GM23338 (cell line): ENCODE results near the gene LRRC63. TPM values are rescaled to one million over a fixed set of nuclear protein-coding genes. Genes with fewer than 3 reads are reported as not detected.

Source experiments
- ATAC-seq: fragments of 200-7000 bp; cut with Tn5 transposase; 3 replicates; pipeline ENCODE4 v1.9.1; 2020
- DNase-seq: peaks from one replicate; pipeline ENCODE4 v3.0.0-alpha.2; 2015; ENCODE audit warnings: low spot score
- H2AFZ ChIP-seq: fragments of 200-600 bp; sonication (generic); 2 replicates; pipeline ENCODE4 v1.8.0; 2016; ENCODE audit warnings: antibody characterized with exemption, mild to moderate bottlenecking, moderate library complexity
- H3F3A ChIP-seq: fragments of 200-600 bp; sonication (generic); replicated peaks from 2 replicates; pipeline ENCODE4 v1.8.0; 2017; ENCODE audit warnings: antibody characterized with exemption, mixed run types, low read depth
- H3K27ac ChIP-seq: fragments of 200-600 bp; sonication (generic); 2 replicates; pipeline ENCODE4 v1.6.1; 2016; ENCODE audit warnings: low read depth
- H3K27me3 ChIP-seq: fragments of 200-600 bp; sonication (generic); 2 replicates; pipeline ENCODE4 v1.8.0; 2016; ENCODE audit warnings: mild to moderate bottlenecking, mixed run types, moderate library complexity; ENCODE audit not compliant: insufficient read depth
- H3K36me3 ChIP-seq: fragments of 200-600 bp; sonication (generic); 2 replicates; pipeline ENCODE4 v1.8.0; 2016; ENCODE audit warnings: mild to moderate bottlenecking; ENCODE audit not compliant: insufficient read depth
- H3K4me1 ChIP-seq: fragments of 200-600 bp; sonication (generic); 2 replicates; pipeline ENCODE4 v1.8.0; 2016; ENCODE audit warnings: mild to moderate bottlenecking, moderate library complexity; ENCODE audit not compliant: insufficient read depth
- H3K4me2 ChIP-seq: fragments of 200-600 bp; sonication (generic); 2 replicates; pipeline ENCODE4 v1.7.1; 2017; ENCODE audit warnings: mixed run types
- H3K4me3 ChIP-seq: fragments of 200-600 bp; sonication (generic); 2 replicates; pipeline ENCODE4 v1.6.1; 2016; ENCODE audit warnings: mixed run types
- H3K79me2 ChIP-seq: fragments of 200-600 bp; sonication (generic); replicated peaks from 2 replicates; pipeline ENCODE4 v1.8.0; 2017; ENCODE audit warnings: mild to moderate bottlenecking; ENCODE audit not compliant: insufficient read depth
- H3K9me2 ChIP-seq: fragments of 200-600 bp; sonication (generic); 2 replicates; pipeline ENCODE4 v1.8.0; 2017; ENCODE audit not compliant: insufficient read depth
- H4K20me1 ChIP-seq: fragments of 200-600 bp; sonication (generic); replicated peaks from 2 replicates; pipeline ENCODE4 v1.8.0; 2017; ENCODE audit warnings: mild to moderate bottlenecking; ENCODE audit not compliant: insufficient read depth
- H3K27ac Mint-ChIP-seq: 2 replicates; pipeline ENCODE4 v1.8.0; 2020; ENCODE audit warnings: inconsistent platforms, mild to moderate bottlenecking, moderate library complexity, mixed read lengths
- H3K27me3 Mint-ChIP-seq: 3 replicates; pipeline ENCODE4 v1.8.0; 2022; ENCODE audit warnings: low read depth, mild to moderate bottlenecking, moderate library complexity, mixed read lengths, inconsistent platforms; ENCODE audit not compliant: insufficient read depth, poor library complexity
- H3K36me3 Mint-ChIP-seq: 3 replicates; pipeline ENCODE4 v1.8.0; 2021; ENCODE audit warnings: low read depth, mild to moderate bottlenecking, inconsistent platforms, moderate library complexity, mixed read lengths
- H3K4me1 Mint-ChIP-seq: 3 replicates; pipeline ENCODE4 v1.8.0; 2020; ENCODE audit warnings: mild to moderate bottlenecking, inconsistent platforms, mixed read lengths
- H3K4me3 Mint-ChIP-seq: 3 replicates; pipeline ENCODE4 v1.8.0; 2021; ENCODE audit warnings: moderate library complexity, mild to moderate bottlenecking, inconsistent platforms, mixed read lengths
- H3K9me3 Mint-ChIP-seq: 3 replicates; pipeline ENCODE4 v1.8.0; 2020; ENCODE audit warnings: moderate library complexity, mild to moderate bottlenecking, inconsistent platforms, mixed read lengths
- CREB1 ChIP-seq: fragments of 250-450 bp; sonication (Bioruptor Pico); IDR thresholded peaks from 2 replicates; pipeline ENCODE4 v1.5.0; 2020; ENCODE audit warnings: low read depth, mild to moderate bottlenecking, moderate library complexity
- JUNB ChIP-seq: IDR thresholded peaks from one replicate; pipeline ENCODE4 v1.6.1; 2016; ENCODE audit warnings: antibody characterized with exemption; ENCODE audit not compliant: unreplicated experiment
- POLR2AphosphoS5 ChIP-seq: IDR thresholded peaks from 2 replicates; pipeline ENCODE4 v1.6.1; 2016; ENCODE audit warnings: antibody characterized with exemption, low read depth
- STAT1 ChIP-seq: IDR thresholded peaks from one replicate; pipeline ENCODE4 v1.6.1; 2016; ENCODE audit warnings: antibody characterized with exemption; ENCODE audit not compliant: unreplicated experiment
- ZNF331 ChIP-seq: fragments of 250-450 bp; sonication (Bioruptor Pico); IDR thresholded peaks from 2 replicates; pipeline ENCODE4 v1.5.0; 2020; ENCODE audit warnings: low read depth, mild to moderate bottlenecking, moderate library complexity
- polyA plus RNA-seq: library from polyadenylated mRNA; unstranded; fragments of >200 nt; fragmentation: Nextera tagmentation; extraction: Ambion mirVana; gene quantifications from 2 replicates; pipeline ENCODE4 v1.2.1, GENCODE V29; 2016
- total RNA-seq: library from RNA; depleted of rRNA; stranded (reverse); fragments of >200 nt; shearing (Covaris generic); gene quantifications from 2 replicates; pipeline ENCODE4 v1.2.3, GENCODE V29; 2014
- TF ChIP-seq, protein P1 (sequence below): IDR thresholded peaks from one replicate; pipeline ENCODE4 v1.6.1; 2018; ENCODE audit warnings: antibody characterized with exemption; ENCODE audit not compliant: unreplicated experiment
- TF ChIP-seq, protein P2 (sequence below), 2 experiments: fragments of 200-600 bp in 1 of 2; sonication (generic) in 1 of 2; conservative IDR thresholded peaks; 2 replicates each; pipeline versions ENCODE4 v1.5.1 to v1.6.1; 2016 to 2017; ENCODE audit warnings: antibody characterized with exemption in 2 of 2, low read depth in 2 of 2, mild to moderate bottlenecking in 2 of 2, moderate library complexity in 1 of 2

Gene LRRC63
- total and polyA plus RNA-seq, 2 experiments from 2014 or later, result not detected

DNA sequence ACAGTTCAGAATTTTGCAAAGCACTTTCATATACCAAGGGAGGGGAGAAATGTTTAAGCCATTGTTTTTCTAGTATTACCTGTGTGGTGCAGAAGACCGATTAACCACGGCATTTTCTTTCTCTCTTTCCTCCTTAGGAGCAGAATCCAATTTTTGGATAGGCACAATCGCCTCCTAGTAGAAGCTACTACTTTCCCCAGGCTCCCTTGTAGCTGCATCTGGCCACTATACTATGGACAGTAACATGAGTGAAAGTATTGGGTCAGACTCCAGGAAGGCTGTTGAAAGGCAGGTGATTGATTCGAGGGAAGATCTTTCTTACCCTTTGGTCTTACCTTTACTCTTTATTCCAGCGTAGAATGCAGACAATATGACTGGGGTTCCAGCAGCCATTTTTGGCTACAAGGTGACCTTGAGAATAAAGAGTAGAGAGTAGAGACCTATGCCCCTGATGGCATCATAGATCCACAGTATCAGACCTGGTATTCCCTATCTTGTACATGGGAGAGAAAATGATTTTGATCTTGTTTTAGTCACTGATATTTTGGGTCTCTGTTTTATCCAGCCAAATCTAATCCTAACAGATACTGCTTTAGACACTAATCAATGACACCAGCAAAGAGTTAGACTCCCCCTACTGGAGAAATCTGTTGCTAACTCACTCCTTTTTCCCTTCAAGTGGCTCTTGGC lies 77.0 kb downstream of the LRRC63 start:
- Histone ChIP-seq H3K27me3 (no peaks in the 10 kb centered on the region), H2AFZ (0 out of 2 replicates have a peak overlapping the region, but pooled peaks have one; percentile 49), H3K27ac (no peak overlapping the region), H4K20me1 (no peaks in the 10 kb centered on the region), H3K9me2 (peaks cover 11% of the 10 kb centered on the region; the same call in 1 of the 2 replicates), H3F3A (no peaks in the 10 kb centered on the region), H3K4me3 (no peak overlapping the region), H3K36me3 (no peaks in the 10 kb centered on the region), H3K4me2 (no peak overlapping the region), H3K4me1 (0 out of 2 replicates have a peak, but pooled peaks cover 8% of the 10 kb centered on the region), H3K79me2 (no peaks in the 10 kb centered on the region)
- Mint-ChIP-seq H3K36me3 (no peaks in the 10 kb centered on the region), H3K4me3 (no peak overlapping the region), H3K9me3 (no peaks in the 10 kb centered on the region), H3K4me1 (peaks cover 10% of the 10 kb centered on the region), H3K27me3 (peaks cover 5% of the 10 kb centered on the region), H3K27ac (peak overlapping the region; percentile 82; the same call in 1 of the 2 replicates)
- peak; percentile 86 for DNase-seq
- TF ChIP-seq, protein P1, sequence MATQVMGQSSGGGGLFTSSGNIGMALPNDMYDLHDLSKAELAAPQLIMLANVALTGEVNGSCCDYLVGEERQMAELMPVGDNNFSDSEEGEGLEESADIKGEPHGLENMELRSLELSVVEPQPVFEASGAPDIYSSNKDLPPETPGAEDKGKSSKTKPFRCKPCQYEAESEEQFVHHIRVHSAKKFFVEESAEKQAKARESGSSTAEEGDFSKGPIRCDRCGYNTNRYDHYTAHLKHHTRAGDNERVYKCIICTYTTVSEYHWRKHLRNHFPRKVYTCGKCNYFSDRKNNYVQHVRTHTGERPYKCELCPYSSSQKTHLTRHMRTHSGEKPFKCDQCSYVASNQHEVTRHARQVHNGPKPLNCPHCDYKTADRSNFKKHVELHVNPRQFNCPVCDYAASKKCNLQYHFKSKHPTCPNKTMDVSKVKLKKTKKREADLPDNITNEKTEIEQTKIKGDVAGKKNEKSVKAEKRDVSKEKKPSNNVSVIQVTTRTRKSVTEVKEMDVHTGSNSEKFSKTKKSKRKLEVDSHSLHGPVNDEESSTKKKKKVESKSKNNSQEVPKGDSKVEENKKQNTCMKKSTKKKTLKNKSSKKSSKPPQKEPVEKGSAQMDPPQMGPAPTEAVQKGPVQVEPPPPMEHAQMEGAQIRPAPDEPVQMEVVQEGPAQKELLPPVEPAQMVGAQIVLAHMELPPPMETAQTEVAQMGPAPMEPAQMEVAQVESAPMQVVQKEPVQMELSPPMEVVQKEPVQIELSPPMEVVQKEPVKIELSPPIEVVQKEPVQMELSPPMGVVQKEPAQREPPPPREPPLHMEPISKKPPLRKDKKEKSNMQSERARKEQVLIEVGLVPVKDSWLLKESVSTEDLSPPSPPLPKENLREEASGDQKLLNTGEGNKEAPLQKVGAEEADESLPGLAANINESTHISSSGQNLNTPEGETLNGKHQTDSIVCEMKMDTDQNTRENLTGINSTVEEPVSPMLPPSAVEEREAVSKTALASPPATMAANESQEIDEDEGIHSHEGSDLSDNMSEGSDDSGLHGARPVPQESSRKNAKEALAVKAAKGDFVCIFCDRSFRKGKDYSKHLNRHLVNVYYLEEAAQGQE, result no peak
- TF ChIP-seq CREB1 (CRISPR knock-in tag), result no peak
- no peak for TF ChIP-seq POLR2AphosphoS5
- TF ChIP-seq, protein P2, sequence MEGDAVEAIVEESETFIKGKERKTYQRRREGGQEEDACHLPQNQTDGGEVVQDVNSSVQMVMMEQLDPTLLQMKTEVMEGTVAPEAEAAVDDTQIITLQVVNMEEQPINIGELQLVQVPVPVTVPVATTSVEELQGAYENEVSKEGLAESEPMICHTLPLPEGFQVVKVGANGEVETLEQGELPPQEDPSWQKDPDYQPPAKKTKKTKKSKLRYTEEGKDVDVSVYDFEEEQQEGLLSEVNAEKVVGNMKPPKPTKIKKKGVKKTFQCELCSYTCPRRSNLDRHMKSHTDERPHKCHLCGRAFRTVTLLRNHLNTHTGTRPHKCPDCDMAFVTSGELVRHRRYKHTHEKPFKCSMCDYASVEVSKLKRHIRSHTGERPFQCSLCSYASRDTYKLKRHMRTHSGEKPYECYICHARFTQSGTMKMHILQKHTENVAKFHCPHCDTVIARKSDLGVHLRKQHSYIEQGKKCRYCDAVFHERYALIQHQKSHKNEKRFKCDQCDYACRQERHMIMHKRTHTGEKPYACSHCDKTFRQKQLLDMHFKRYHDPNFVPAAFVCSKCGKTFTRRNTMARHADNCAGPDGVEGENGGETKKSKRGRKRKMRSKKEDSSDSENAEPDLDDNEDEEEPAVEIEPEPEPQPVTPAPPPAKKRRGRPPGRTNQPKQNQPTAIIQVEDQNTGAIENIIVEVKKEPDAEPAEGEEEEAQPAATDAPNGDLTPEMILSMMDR (conservative IDR thresholded peaks at IDR 0.05; ENCODE audit: low read depth in 2 of 2), result peak; percentile 76 to 93
- ATAC-seq, result peak; percentile 85

DNA sequence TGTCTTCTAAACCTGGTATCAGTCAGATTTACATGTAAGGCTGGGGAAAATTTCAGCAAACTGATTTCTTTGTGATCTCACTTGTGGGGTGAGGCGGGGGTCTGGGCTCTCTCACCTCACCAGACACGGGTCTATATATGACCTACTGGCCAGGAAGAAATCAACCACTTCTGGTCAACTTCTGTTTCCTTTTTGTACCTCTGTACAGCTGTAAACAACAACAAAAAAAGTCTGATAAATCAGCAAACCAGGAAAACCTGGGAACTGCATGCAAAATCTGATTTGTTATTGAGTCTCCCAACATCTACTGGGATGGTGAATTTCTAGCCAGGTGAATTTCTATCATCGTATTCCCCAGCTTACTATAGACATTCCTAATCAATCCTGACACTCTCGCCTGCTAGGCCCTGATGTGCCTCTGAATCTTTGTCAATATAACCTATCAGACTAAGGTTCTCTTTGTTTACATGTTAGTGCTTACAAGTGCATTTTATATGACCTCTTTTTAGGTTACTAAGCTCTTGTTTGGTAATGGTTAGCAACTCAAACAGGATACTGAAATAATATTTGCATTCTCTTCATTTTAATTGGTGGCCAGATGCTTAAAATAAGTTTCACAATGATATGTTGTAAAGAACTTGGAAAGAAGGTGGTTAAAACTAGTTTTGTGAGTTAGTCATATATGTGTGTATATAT lies 77.7 kb downstream of the LRRC63 start:
- Histone ChIP-seq H3F3A (no peaks in the 10 kb centered on the region), H3K27ac (no peak overlapping the region), H2AFZ (no peak overlapping the region), H3K4me2 (no peak overlapping the region), H4K20me1 (no peaks in the 10 kb centered on the region), H3K36me3 (no peaks in the 10 kb centered on the region), H3K9me2 (peaks cover 12% of the 10 kb centered on the region; the same call in 1 of the 2 replicates), H3K79me2 (no peaks in the 10 kb centered on the region), H3K4me3 (no peak overlapping the region), H3K27me3 (no peaks in the 10 kb centered on the region), H3K4me1 (0 out of 2 replicates have a peak, but pooled peaks cover 8% of the 10 kb centered on the region)
- Mint-ChIP-seq H3K9me3 (no peaks in the 10 kb centered on the region), H3K36me3 (no peaks in the 10 kb centered on the region), H3K4me1 (peaks cover 12% of the 10 kb centered on the region), H3K27me3 (peaks cover 5% of the 10 kb centered on the region), H3K4me3 (no peak overlapping the region; the same call in 2 of the 3 replicates), H3K27ac (no peak overlapping the region)
- ATAC-seq, result no peak
- DNase-seq, result no peak
- no peak for TF ChIP-seq JUNB
- TF ChIP-seq, protein P1, result no peak
- no peak for TF ChIP-seq STAT1
- TF ChIP-seq ZNF331 (CRISPR knock-in tag), result no peak
